GM12891 (cell line): ENCODE measurements around the gene TAOK1.
"Not testable (repeated sequence)": the region's sequence is repeated elsewhere in the genome, so short reads cannot be mapped to it uniquely, and the experiment has no call there.

ENCODE experiments used
- DNase-seq: peaks from one replicate; pipeline ENCODE4 v3.0.0; 2011; ENCODE audit warnings: low spot score; ENCODE audit not compliant: insufficient read length
- FAIRE-seq: peaks from 2 replicates; lab custom pipeline; 2011; peaks lifted over from hg19 to GRCh38; lab: Jason Lieb, UNC
- PAX5 ChIP-seq: IDR thresholded peaks from 2 replicates; pipeline ENCODE4 v1.6.1; 2011; ENCODE audit warnings: low read length, moderate library complexity, mild to moderate bottlenecking; ENCODE audit not compliant: insufficient read depth, severe bottlenecking
- POLR2A ChIP-seq: IDR thresholded peaks from 2 replicates; pipeline ENCODE4 v1.6.1; 2011; ENCODE audit warnings: low read depth, low read length, control low read depth
- POLR2AphosphoS5 ChIP-seq: IDR thresholded peaks from 2 replicates; pipeline ENCODE4 v1.6.1; 2011; ENCODE audit warnings: low read depth, low read length, control low read depth
- POU2F2 ChIP-seq: IDR thresholded peaks from 2 replicates; pipeline ENCODE4 v1.6.1; 2011; ENCODE audit warnings: low read depth, mild to moderate bottlenecking, control low read depth, low read length, moderate library complexity
- SPI1 ChIP-seq: IDR thresholded peaks from 2 replicates; pipeline ENCODE4 v1.6.1; 2011; ENCODE audit warnings: low read depth, low read length, control low read depth
- TAF1 ChIP-seq: IDR thresholded peaks from 2 replicates; pipeline ENCODE4 v1.6.1; 2011; ENCODE audit warnings: low read depth, low read length, control low read depth

Gene TAOK1

DNA sequence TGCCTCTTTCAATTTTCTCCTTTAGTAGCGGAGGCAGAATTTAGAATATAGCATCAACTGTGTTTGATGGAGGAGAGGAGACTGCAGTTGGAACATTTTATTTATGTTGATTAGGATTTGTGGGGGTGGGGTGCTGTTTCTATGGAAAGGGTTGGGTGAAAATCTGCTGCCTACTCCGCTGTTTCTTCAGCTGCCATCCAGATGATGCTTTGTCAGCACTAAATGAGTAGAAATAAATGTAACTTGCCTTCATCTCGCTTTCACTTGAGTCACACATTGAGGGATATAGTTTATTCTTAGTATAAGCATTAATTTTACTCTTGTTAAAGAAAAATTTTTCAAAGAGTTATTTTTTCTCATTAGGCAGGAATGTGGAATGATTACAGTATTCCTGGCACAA lies 134.5 kb downstream of the TAOK1 start:
- DNase-seq (no peak), FAIRE-seq (no peak)
- no peak for TF ChIP-seq POLR2AphosphoS5
- no peak for TF ChIP-seq POLR2A
- TF ChIP-seq POU2F2: no peak
- TF ChIP-seq SPI1: no peak
- TF ChIP-seq PAX5: no peak
- no peak for TF ChIP-seq TAF1

DNA sequence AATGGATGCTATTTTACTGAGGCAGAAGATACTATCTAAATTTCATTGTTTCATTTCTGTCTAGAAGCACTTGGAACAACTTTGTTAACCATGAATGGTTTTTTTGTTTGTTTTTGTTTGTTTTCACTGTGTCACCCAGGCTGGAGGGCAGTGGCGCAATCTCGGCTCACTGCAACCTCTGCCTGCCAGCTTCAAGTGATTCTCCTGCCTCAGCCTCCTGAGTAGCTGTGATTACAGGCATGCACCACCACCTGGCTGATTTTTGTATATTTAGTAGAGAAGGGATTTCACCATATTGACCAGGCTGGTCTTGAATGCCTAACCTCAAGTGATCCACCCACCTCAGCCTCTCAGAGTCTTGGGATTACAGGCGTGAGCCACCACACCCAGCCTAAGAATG lies 136.2 kb downstream of the TAOK1 start:
- DNase-seq (no peak), FAIRE-seq (no peak)
- no peak for TF ChIP-seq PAX5
- no peak for TF ChIP-seq TAF1
- TF ChIP-seq SPI1: no peak
- TF ChIP-seq POLR2A: no peak

DNA sequence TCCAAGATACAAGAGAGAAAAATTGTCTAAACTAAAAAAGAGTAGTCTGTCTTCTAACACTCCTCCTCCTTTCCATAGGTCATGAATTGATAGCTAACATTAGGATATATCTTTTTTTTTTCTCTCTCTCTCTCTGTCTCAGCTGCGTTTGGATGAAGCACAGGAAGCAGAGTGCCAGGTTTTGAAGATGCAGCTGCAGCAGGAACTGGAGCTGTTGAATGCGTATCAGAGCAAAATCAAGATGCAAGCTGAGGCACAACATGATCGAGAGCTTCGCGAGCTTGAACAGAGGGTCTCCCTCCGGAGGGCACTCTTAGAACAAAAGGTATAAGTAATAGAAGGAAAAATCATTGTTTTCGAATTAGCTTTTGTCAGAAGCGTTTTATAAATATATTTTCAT lies 143.8 kb downstream of the TAOK1 start:
- no peak for FAIRE-seq
- TF ChIP-seq PAX5 (no peak), POLR2AphosphoS5 (no peak), SPI1 (no peak), POU2F2 (no peak), POLR2A (no peak), TAF1 (no peak)
- no peak for DNase-seq

DNA sequence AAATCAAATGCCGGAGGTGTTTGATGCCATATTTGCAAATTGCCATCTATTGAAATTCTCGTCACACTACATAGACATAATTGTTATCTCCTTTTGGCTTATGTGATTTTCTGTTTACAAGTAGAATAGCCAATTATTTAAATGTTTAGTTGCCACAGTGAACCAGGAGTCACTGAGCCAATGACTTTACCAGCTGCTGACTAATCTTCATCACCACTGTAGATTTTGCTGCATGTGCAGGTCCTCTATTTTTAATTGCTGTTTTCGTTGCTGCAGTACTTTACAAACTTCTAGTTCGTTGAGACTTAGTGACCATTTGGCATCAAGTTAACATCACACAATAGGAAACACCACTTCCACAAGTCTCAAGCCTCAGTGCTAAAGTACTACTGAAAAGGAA lies 153.9 kb downstream of the TAOK1 start:
- FAIRE-seq (no peak), DNase-seq (no peak)
- TF ChIP-seq POU2F2 (no peak), TAF1 (no peak), POLR2A (no peak), PAX5 (no peak), SPI1 (no peak)

DNA sequence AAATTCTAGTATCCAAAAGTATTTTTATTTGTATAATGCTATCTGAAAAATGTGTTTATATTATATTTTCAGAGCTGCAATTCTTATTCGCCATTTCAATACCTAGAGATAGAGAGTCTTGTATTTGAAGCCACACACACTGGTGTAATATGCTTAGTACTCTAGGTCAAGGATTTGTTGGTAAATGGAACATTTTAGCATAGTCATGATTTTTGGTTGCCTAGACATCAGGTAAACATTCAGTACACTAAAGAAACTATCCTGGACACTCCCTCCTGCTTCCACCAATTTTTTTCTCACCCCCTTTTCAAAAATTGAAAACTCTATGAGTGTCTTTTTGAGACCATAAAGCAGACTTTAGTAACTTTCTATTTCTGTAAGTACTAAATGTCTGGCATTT lies 155.9 kb downstream of the TAOK1 start:
- DNase-seq (no peak), FAIRE-seq (no peak)
- TF ChIP-seq POU2F2: no peak
- TF ChIP-seq PAX5: no peak
- TF ChIP-seq SPI1: no peak
- no peak for TF ChIP-seq POLR2A
- TF ChIP-seq TAF1: no peak
- TF ChIP-seq POLR2AphosphoS5: no peak

DNA sequence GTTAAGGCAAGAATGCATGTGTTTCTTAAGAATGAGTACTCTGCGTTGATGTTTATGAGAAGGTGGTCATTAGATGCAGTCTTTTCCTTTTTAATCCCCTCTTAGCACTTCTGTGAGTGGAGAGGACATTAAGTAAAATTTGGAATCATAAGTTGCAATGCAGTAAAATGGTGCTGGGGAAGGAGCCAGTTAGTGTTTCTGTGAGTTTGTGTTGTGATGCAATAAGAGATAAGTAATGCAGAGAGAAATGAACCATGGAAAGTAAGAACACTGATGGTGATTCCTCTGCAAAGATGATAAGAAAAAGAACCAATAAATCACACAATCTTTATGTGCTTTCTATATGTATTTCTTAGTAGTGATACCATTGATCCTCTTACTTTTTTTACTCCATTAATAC lies 156.7 kb downstream of the TAOK1 start:
- FAIRE-seq (no peak), DNase-seq (no peak)
- TF ChIP-seq PAX5: no peak
- TF ChIP-seq POLR2AphosphoS5: no peak
- TF ChIP-seq TAF1: no peak
- no peak for TF ChIP-seq POU2F2
- no peak for TF ChIP-seq POLR2A
- no peak for TF ChIP-seq SPI1

DNA sequence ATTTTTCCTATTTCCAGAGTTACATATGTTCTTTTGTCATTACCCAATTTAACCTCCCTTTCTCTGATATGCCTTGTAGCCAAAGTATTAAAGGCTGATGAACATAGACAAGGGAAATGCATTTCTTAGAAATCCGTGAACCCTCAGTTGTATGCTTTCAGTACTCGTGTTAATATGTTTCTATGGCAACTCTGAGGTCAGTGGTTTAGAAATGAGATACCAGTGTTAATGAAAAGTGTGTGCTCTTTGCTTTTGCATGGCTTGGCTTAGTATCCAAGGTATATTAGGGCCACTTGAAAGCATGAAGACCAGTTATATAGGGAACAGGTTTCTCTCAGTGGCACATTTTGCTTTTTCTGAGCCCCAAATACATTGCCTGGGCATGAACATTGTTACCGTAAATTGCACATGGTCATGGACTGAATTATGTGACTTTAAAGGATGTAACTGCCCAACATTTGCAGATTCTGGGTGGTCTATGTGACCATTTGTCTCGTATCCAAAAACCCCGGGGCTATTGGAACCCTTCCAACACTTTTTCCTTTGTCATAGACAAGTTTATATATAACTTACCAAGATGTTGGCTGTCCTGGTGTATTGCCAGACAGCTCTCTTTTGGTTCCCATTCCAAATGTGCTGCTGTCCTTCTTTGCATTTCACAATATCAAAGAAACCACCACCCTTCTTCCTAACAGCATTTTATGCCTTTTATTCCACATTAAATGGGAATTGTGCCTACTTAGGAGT lies 159.2 kb downstream of the TAOK1 start:
- DNase-seq (peak; percentile 37), FAIRE-seq (peak; percentile 81)
- TF ChIP-seq PAX5 (no peak), POLR2AphosphoS5 (no peak), TAF1 (no peak), SPI1 (no peak), POU2F2 (no peak), POLR2A (no peak)

DNA sequence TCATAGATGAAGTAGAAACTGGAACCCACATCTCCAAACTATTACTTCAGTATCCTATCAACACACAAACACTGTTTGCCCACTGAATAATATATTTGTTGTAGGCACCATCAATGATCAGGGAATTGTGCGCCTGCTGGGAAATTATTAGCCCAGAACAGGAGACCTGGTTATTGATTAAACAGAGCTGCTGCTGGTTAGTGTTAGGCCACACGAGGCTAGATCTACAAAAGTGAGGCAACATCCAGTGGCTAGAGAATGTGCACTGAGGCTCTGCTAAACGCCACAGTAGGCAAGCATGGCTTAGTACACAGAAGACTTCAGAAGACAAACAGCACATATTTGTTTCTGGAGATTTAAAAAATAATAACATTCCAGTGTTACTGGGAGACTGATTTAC lies 165.7 kb downstream of the TAOK1 start:
- DNase-seq (no peak), FAIRE-seq (no peak)
- TF ChIP-seq POU2F2 (no peak), SPI1 (no peak), TAF1 (no peak), POLR2AphosphoS5 (no peak), POLR2A (no peak), PAX5 (no peak)

DNA sequence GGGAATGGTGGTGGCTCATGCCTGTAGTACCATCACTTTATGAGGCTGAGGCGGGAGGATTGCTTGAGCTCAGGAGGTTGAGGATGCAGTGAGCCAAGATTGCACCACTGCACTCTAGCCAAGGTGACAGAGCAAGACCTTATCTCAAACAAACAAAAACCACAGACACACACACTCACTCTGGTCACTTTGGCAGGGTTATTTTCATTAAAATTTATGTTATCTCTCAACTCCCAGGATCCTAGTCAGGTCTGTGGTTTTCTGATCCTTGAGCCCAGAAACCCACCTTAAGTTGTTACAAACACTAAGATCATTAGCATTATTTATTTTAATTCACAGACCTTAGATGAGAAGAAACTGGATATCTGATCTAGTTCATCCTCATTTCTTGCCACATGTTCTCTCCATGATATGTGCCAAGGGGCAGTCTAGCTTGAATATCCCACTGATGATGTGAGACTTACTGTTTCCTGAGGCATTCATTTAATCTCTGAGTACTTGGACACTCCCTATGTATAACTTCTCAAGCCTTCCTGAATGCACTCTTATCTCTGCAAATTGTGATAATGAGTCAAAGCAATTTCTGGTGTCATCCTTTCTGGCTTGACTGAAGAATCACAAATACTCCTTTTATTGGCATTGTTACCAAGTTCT lies 167.0 kb downstream of the TAOK1 start:
- DNase-seq (no peak), FAIRE-seq (no peak)
- TF ChIP-seq SPI1 (no peak), POLR2A (no peak), PAX5 (no peak), TAF1 (no peak), POU2F2 (no peak), POLR2AphosphoS5 (no peak)

DNA sequence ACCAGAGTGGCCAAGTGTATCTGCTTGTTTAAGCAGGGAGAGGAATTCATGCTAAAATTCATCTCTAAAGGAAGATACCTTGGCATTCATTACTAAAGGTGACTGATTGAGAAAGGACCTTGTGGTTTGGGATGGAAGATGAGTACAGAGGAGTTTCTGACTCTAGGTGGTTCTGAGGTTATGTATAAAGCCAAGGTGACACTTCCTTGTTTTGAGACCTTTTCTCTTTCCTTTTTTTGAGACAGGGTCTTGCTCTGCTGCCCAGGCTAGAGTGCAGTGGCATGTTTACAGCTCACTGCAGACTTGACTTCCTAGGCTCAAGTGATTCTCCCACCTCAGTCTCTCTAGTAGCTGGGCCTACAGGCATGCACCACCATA lies 167.6 kb downstream of the TAOK1 start:
- no peak for FAIRE-seq

DNA sequence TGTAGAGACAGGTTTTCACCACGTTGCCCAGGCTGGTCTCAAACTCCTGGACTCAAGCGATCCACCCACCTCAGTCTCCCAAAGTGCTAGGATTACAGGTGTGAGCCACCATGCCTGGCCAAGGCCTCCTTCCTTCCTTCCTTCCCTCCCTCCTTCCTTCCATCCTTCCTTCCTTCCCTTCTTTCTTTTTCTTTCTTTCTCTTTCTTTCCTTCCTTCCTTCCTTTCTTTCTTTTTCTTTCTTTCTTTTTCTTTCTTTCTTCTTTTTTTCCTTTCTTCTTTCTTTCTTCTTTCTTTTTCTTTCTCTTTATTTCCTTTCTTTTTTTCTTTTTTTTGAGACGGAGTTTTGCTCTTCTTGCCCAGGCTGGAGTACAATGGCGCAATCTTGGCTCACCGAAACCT lies 168.0 kb downstream of the TAOK1 start:
- not testable (repeated sequence) for DNase-seq, FAIRE-seq

More for the DNA sequence above, 167.6 kb downstream of the TAOK1 start:
- DNase-seq: no peak
- no peak for TF ChIP-seq TAF1
- TF ChIP-seq POLR2AphosphoS5: no peak
- TF ChIP-seq POLR2A: no peak
- TF ChIP-seq SPI1: peak; percentile 75
- no peak for TF ChIP-seq POU2F2
- no peak for TF ChIP-seq PAX5
